SKM-1 (cell line): ENCODE results near the gene KMO.

Experiments
- DNase-seq: peaks from one replicate; lab custom pipeline; 2025; ENCODE audit not compliant: unreplicated experiment; lab: John Stamatoyannopoulos, UW

The KMO gene

DNA sequence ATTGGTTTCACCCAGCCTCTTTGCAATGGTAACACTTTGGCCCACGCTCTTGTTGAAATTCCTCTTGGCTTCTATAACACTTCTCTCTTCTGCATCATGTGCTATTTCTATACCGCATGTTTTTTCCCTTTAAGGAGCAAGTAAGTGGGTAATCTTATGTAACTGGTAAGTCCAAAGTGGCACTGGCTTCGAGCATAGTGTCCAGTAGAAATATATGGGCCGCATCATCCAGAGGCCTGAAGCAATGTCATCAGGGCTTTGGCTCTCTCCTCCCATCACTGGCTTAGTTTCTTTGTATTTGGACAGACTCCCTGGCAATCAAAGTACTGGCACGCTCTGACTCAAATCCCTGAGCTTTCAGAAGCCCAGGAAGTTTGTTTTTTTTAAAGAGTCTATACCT, 90.5 kb downstream of the KMO start:
- no peak for DNase-seq

DNA sequence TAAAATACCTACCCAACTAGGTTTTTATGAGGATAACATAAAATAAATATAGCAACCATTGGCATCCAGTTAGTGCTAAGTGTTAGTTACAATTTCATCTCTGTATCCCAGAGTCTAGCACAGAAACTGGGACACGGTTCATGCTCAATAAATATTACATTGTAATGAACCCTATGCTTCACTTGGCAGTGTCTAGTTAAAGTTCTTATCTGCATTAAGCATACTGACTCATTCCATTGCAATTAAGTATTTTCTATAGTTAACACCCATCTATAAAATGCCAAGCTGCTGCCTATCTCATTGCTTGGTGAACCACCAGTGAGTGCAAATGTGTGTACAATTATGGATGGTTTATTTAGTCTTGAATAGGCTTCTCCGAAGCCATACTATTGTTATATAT, 92.8 kb downstream of the KMO start:
- no peak for DNase-seq

DNA sequence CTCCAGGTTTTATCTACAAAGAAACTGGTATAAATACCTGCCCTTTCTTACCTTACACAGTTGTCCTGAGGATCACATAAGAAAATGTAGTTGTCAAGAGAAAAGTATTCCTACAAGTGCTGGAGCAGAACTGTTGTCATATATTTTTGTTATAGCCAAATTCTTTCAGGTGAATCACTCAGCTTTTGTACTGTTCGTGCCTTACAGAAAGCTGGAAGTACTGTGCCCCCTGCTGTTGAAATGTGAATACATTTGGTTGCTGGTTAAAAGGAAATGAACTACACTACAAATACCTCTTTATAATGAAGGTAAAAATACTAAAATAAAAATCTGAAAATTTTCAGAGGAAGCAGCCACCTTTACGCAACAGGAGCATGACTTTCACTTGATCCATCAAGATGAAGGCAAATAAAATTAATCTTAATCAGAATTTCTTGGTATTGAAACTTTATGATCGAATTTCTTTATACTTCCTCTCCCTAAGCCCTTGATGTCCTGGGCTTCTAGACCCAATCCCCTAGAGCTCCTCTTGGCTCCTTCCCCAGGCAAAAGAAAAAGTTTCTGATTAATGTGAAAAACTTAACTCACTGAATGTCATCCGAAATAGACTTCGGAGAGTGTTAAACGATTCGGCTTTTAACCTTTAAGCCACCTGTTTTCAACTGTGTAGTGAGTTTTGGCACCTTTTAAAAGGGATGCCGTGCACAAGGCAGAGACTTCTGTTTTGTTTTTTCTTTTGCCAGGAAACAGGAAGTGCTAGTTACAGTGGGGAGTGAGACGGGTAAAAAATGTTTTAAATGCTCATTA, 95.5 kb downstream of the KMO start:
- peak; percentile 66 for DNase-seq

DNA sequence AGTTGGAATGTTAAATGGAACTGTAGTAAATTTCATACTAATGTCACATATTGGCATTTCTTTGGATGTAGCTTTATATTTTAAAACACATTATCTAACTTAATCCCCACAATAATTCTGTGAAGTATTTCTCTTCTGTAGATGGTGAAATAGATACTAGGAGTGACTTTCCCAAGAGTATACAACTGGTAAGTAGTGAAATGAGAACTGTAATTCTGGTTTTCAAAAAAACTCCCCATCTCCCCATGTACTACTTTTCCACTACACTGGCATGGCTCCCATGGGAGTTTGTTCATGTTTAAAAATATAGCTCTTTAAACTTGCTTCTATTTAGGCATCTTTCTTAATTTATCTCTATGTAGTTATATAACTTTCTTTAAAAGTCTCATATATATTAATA, 97.8 kb downstream of the KMO start:
- no peak for DNase-seq

DNA sequence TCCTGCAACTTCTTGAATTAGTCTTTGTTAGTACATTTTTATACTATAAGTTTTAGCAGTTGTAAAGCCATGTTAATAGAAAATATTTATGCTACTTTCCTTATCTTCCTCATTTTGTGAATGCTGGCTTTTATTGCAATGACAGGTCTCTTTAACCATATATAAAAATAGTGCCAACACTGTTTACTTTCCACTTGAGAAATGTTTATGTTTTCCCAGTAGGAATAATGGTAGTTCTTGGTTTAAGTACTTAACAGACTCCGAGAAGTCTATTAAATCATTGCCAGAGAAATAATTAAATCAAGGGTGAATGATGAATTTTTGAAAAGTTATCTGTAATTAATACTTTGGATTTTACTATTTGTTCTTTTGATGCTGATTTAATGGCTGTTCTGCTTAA, 98.3 kb downstream of the KMO start:
- no peak for DNase-seq

DNA sequence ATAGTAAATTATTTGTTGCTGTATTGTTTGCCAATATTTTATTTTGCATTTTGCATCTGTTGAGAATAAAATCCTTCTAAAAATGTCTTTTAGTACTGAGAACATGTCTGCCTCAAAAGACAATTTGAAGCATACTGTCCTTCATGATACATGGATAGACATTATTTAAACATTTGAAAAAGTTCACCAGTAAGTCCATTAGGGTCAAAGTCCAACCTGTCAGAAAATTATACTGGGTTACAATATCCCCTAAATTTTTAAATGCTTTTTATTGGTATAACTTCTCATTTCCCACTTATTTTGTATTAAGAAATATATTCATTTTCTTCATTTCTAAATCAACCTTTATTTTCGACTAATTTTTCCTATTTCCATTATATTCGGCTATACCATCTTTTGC, 98.7 kb downstream of the KMO start:
- no peak for DNase-seq

DNA sequence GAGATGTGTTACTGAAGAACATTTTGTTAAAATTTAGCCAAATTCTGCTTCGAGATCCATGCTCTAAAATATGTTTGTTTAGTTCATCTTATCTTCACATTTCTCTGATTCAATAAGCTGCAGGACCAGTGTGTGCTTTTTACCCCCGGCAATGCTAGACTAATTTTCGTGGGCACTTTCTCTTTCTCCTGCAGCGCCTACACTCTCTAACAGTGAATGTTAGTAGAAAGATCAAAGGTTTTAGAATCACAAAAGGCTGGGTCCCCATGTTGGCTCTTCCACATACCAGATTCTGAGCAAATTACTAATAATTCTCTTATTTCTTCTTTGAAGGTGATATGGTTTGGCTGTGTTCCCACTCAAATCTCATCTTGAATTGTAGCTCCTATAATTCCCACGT, 99.5 kb downstream of the KMO start:
- DNase-seq = no peak

DNA sequence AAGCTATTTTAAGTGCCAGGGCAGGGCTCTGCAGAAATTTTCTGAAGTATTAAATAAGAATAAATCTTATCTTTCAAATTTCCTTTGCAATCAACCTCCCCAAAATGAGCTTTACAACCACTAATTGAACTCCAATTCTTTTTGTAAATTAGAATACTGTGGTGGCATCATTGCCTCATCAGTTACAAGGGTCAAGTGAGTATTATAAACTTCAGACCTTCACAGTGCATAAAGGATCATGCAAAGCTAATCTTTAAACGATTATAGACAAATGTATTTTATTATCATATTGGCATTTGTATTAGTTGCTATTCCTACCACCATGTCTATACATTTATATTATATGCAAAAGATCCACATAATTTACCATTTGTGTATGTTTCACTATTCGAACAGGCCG, 100.8 kb downstream of the KMO start:
- no peak for DNase-seq

DNA sequence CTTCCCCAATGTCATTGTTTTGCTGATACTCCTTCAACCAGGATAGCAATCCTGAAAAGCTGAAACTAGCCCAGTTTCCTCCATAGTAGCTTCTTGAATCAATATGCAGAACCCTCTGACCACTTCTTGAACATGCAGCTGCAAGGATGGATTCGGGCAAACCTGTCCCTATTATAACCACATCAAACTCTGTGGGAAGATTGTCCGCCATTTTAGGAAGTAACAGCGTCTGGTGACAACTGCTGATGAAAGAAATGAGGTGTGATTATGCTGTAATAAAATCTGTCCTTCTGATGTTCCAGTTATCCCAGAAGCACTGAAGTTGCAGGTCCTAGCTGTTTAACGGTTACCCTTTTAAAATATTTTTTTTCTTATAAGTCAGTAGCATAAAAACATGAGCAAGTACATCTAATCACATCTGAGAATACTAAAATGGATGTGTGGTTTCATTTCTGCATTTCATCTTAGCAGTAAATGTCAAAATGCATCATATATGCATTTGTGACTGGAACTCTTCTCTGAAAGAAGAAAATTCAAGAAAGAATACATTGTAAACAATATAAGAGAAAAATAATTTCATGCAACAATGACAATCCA, 103.5 kb downstream of the KMO start:
- no peak for DNase-seq

DNA sequence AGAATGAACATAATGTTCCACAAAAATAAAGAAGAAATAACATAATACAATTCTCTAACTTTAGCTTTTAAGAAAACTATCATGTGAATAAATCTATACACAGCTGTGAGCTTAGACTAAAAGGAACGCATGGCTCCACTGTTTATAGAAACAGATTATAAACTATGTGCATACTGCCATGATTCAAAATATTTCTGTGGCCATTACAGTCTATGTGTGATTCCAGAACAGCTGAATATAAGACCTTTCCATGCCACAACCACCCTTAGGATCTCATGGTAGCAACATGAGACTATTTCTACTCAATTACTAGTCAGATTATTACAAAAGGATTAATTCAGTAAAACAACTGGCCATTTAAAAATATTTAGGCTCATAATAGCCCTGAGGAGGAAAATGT, 104.1 kb downstream of the KMO start:
- DNase-seq = no peak

DNA sequence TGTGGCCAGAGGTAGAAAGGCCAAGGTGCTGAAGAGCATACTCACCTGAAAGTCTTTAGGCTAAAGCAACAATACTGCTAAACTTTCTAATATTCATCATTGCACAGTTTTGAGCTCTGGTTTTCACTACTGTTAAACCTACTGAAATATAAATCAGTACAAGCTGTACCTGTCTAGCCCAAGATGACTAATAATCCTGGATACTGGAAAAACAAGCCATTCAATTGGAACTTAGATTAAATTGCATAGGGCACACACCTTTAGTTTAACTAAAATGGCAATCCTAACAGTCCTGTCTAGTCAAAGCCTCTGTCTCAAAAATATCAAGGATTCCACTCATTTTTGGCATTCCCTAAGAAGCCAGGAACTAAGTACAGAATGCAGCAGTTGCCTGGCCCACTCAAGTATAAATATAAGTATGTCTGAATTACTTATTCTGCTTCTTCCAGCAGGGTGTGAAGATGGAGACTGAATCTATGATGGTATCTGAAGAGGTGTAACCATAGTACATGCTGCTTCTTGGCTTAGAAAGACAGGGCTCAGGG, 104.9 kb downstream of the KMO start:
- no peak for DNase-seq

DNA sequence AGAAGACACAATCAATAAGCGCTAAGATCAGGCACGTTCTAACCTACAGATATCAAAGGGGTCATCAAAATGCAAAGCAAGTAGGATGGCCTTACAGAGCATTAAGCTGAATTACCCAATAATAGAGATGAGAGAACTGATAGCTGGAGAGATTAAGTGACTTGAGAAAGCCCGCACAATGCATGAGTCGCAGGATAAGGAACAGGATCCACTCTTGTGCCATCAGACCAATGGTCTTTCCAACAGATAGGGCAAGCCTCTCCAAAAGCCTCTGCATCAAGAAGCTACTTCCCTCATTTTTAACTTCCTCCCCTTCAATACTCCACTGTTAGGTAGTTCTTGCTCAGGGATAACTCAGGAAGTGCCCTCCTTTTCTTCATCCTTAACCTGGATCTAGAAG, 105.4 kb downstream of the KMO start:
- peak; percentile 75 for DNase-seq

DNA sequence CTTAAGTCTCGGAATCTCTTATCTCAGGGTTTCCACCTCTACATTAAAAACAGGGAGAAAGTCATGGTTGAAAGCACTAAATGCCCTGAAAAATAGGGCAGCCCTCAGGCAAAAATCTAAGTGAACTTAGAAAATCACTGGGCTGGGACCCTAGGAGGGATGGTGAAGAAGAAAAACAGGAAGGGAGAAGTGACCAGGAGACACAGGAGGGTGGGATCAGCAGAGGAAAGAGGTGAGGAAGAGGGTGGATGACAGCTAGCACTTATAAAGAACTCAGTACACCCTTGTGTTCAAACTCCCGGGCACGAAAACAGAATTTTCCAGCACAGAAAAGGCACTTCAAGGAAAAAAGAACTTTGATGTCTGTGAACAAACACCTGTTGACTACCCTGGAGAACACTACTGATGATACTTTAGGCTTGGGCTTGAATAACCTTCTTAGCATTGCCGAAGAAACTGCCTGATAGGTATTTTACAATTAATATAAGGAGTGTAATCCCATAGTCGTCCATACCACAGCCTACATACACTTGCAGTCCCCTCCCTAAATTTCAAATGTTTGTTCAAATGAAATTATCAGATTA, 106.0 kb downstream of the KMO start:
- no peak for DNase-seq

DNA sequence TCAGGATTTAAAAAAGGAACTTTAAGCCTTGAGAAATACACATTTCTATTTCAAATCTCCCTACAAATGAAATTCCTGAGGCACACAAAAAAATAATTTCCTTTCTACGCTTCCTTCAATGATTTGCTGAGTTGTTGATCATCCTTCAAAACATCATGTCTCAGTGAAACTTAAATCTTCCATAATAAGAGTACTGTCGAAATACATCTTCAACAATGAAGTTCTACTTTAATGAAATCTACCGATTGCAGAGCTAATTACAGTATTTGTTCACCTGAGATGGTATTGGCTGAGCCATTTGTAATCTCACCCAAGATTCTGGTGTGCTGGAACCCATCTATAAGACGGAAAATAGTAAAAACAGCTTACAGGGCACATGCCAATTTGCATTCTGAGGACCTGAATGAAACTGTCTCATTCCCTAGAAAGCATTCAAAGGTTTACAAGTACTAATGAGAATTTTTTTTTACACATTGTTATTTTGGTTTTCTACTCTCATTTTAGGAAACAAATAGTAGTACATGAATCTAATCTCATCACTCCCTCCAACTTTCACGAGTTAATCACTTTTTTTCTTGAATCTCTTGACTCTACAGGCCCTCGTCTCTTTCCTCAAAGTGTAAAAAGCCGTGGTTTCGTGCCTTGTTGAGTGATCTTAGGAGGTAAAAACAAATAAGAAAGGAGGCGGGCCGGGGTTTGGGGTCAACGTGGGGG, 106.9 kb downstream of the KMO start:
- DNase-seq = no peak

DNA sequence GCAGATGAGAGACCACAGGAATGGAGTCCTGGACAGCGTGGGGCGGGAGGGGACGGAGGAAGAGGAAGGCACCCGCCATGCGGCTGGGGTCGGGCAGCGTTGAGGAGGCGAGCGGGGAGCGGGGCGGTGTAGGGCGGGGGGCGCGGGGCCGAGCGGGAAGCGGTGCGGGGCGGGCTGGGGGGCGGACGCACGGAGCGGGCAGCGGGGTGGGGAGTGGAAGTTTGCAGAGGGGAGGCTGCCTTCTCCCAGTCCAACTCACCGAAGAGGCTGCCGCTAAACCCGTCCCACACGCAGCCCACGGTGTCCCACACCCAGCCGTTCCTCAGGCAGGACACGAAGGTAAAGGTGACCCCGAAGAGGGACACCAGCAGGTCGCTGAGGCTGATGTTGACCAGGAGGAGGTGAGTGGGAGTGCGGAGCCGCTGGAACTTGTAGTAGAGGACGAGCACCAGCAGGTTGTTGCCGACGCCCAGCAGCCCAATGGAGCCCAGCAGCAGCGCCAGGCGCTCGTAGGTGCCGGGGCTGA, 107.5 kb downstream of the KMO start:
- peak; percentile 79 for DNase-seq

DNA sequence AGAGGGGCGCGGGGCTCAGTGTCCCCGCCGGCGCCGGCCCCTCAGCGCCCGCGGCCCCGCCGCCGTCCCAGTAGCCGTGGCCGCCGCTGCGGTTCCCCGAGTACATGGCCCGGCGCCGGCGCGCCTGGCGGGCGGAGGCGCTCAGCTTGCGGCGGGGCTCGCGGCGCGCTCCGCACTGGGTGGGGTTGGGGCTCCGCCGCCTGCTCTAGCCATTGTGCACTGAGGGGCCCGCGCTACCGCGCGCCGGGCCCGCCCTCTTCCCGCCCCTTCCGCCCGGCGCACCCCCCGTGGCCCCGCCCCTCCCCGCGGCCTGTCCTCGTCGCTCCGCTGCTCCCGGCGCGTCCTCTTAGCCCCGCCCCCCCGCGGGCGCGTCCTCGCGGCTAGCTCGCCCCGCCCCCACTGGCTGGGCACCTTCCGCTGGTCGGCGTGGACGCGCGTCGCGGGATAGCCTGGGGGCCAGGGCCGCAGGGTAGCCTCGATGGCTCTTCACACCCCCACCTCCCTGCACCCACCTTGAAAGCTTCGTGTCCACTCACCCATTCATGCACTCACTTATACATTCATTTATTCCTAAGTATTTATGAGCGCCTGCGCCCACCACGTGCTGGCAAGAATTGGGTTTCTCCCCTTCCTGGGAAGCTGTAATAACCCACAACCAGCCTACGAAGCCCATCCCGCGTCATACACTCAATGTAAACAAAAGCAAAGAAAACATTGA, 108.1 kb downstream of the KMO start, which contains the start of the genes CHML and OPN3:
Gene CHML, minus strand, starts transcription at position 221 of the 718 bp plus-strand sequence. CDS start 4,603 bp downstream, outside the sequence.
Gene OPN3, minus strand, starts transcription at position 221 of the 718 bp plus-strand sequence. Its CDS starts 115 bp downstream, at position 106.
- DNase-seq = peak; percentile 89

DNA sequence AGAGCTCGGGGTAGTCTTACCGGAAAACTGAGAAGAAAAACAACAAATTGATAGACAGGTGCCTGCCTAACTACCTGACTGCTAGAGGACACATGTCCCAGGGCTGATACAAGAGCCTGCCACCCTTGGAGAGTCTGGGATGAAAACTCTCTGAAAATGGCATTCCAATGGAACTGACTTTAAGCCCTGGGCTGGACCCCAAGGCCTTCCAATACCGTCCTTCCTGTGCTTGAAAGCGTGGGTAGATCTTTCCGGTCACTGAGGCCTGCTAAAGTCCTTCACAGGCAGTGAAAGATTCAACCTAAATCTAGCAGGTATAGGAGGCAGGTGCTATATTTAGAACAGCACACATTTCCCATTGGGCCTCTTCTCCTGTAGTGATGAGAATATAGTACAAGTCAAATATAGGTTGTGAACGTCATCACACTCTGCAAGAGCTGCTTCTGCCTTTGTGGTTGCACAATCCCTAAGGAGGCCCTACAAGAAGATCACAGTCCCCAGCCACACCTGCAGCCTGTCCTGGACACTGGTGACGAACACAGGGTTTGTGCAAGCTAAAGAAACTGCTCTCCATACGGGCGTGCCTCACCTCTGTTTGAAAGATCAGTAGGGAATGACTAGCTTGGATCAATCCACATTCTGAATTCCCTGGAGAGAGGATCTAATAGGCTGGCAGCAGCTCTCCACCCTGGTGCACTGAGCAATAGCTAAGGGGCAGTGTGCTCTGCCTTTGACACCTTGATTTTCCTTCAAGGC, 108.9 kb downstream of the KMO start:
- peak; percentile 88 for DNase-seq

DNA sequence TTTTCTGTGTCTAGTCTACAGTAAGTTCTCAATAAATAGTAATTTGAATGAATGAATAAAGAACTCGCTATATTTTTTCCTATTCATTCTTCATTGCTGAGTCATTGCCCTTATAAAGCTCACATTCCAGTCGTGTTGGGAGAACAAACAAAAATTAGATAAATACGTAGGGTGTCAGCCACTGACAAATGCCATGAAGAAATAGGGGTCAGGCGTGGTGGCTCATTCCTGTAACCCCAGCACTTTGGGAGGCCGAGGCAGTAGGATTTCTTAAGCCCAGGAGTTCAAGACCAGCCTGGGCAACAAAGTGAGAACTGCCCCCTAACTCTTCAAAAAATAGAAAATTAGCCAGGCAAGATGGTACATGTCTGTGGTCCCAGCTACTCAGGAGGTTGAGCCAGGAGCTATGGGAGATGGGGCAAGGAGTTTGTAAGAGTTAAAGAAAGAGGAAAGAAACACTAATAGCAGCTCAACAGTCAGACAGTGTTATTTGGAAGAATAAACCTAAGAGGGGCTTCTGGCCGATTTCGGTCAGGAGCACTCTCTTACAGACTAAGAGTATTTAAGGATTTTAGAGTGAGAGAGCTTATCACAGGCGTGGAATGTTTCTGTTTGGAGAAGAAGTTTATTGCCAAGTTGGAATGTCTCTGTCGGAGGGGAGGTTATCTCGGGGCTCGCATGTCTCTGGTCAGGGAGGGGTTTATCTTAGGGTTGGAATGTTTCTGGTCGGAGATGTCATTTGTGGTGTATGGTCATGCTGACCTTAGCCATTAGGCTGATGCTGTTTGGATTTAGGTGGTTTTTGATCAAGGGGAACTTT, 109.8 kb downstream of the KMO start:
- no peak for DNase-seq

DNA sequence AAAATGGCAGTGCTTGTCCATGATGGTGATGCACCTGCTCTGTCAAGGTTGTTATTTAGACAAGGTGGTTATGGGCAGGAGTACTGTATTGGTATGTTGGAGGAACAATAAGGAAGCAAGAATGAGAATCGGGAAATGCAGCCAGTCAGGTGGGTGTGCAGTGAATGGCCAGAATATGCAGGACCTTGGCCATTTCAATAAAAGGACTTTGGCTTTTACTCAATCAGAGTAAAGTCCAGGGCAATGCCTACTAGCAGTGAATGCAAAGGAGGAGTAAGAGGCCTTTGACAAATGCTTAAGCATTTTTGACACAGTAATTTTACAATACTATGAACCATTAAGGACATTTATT, 110.4 kb downstream of the KMO start:
- no peak for DNase-seq
